Omental fat pad (tissue), 4 donors: ENCODE measurements around the gene FANCC. TPM values are rescaled to one million over a fixed set of nuclear protein-coding genes. Genes with fewer than 3 reads are reported as not detected.

Experiments
- ATAC-seq: fragments of 150-250 bp; one replicate; pipeline ENCODE4 v1.9.1; 2016; ENCODE audit warnings: mild to moderate bottlenecking, moderate library complexity; ENCODE audit not compliant: low FRiP score
- DNase-seq: peaks from one replicate; pipeline ENCODE4 v3.0.0-alpha.2; 2019; ENCODE audit warnings: low spot score
- total RNA-seq, 4 donors: library from RNA; depleted of rRNA; stranded (reverse); fragments of >200 nt; gene quantifications; one replicate each; pipeline ENCODE4 v1.1.0, GENCODE V29; 2016
- TF ChIP-seq, protein P1 (sequence below), 3 donors: fragments of 450-650 bp; IDR thresholded peaks; one replicate each; pipeline ENCODE4 v1.5.1; 2016 to 2017; ENCODE audit warnings: antibody characterized with exemption in 3 of 3, mild to moderate bottlenecking in 3 of 3, moderate library complexity in 2 of 3

The FANCC gene
- total RNA-seq, 4 donors from 2014 or later, result 4.6 to 6.8 (median 6.1) TPM

DNA sequence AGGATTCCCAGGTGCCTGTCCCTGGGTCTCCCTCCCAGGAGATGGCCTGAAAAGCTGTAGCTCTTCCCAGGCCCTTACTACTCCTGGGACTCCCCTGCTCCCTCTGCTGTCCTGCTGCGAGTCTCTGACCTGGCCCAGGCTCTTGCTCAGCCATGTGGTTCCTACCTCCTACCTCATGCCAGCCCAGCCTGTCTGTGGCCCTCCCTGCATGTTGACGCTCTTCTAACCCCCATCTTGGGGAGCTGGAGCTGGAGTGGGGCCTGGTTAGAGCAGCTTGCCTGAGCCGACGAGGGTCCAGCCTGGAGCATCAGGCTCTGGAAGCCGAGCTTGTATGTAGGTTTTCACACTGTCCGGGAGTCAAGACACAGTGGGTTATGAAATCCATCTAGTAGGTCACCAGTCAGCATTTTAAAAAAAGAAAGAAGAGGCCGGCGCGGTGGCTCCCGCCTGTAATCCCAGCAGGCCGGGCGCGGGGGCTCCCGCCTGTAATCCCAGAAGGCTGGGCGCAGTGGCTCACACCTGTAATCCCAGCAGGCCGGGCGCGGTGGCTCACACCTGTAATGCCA lies 244.4 kb downstream of the FANCC start:
- no peak for DNase-seq
- ATAC-seq, result no peak

DNA sequence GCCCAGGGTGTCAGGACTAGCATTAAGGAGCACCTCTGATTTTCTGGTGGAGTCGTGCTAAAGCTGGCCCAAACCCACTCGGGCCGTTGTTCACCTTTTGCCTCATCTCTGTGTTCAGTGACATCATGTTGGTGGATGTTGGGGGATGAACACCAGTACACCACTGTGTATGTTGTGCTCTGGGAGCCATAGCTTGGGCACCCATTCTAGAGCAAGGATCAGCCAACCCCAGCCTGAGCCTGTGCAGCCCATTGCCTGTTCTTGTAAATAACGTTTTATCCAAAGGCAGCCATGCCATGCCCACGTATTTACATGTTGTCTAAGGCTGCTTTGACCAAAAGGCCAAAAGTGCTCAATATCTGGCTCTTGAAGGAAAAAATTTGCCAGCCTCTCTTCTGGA lies 245.6 kb downstream of the FANCC start:
- TF ChIP-seq, protein P1, sequence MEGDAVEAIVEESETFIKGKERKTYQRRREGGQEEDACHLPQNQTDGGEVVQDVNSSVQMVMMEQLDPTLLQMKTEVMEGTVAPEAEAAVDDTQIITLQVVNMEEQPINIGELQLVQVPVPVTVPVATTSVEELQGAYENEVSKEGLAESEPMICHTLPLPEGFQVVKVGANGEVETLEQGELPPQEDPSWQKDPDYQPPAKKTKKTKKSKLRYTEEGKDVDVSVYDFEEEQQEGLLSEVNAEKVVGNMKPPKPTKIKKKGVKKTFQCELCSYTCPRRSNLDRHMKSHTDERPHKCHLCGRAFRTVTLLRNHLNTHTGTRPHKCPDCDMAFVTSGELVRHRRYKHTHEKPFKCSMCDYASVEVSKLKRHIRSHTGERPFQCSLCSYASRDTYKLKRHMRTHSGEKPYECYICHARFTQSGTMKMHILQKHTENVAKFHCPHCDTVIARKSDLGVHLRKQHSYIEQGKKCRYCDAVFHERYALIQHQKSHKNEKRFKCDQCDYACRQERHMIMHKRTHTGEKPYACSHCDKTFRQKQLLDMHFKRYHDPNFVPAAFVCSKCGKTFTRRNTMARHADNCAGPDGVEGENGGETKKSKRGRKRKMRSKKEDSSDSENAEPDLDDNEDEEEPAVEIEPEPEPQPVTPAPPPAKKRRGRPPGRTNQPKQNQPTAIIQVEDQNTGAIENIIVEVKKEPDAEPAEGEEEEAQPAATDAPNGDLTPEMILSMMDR (IDR thresholded peaks at IDR 0.05), result no peak
- ATAC-seq (no peak), DNase-seq (no peak)

More for the DNA sequence above, 244.4 kb downstream of the FANCC start:
- TF ChIP-seq, protein P1 (IDR thresholded peaks at IDR 0.05), result no peak

DNA sequence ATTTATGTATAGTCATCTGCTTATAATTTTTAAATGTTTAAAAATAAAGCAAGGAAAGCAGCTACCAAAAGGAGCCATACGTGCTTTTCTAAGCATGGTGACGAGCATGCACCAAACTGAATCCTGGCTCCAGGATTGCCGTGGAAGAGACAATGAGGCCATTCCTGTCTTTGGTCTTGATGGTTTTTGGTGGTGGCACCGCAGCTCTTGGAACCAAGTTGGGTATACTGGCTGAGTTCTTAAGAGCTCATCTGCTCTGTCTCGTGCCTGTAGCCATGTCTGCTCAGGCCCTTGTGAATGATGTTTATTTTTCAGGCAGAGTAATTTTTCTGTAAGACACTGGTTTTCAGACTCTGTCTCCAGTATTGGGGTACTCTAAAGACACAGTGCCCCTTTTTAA lies 246.1 kb downstream of the FANCC start:
- no peak for ATAC-seq
- DNase-seq, result no peak
- TF ChIP-seq, protein P1 (IDR thresholded peaks at IDR 0.05), result no peak

DNA sequence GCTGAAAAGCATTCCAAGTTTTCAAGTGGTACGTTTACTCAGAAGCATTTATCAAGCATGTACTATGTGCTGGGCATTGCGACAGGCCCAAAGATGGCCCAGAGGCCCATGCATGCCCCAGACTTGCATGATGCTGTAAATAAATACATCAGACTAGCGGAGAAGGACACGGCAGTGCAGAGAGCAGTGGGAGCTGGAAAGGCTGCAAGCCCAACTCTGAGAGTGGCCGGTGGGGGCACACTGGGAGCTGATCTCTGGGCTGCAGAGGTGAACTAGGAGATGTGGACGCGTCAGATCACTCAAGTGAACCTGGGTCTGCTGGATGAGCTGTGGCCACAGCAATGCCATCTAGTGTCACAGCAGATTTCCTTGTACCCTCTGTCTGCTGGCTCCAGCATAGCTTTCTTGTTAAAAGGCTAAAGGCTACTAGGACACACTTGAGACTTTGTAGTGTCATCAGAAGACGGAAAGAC lies 246.9 kb downstream of the FANCC start:
- no peak for DNase-seq
- TF ChIP-seq, protein P1 (IDR thresholded peaks at IDR 0.05), result no peak
- ATAC-seq, result no peak

DNA sequence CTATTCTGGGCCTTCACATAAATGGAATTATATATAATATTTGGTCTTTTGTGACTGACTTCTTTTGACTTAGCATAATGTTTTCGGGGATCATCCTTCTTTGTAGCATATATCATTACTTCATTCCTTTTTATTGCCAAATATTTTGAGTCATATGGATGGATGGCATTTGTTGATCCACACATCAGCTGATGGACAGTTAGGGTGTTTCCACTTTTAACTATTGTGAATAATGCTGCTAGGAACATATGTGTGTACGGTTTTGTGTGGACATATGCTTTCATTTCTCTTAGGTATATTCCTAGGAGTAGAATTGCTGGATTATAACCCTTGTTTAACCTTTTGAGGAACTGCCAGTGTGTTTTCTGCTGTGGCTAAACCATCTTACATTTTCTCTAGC lies 249.6 kb downstream of the FANCC start:
- ATAC-seq (no peak), DNase-seq (no peak)
- TF ChIP-seq, protein P1 (IDR thresholded peaks at IDR 0.05), result no peak

DNA sequence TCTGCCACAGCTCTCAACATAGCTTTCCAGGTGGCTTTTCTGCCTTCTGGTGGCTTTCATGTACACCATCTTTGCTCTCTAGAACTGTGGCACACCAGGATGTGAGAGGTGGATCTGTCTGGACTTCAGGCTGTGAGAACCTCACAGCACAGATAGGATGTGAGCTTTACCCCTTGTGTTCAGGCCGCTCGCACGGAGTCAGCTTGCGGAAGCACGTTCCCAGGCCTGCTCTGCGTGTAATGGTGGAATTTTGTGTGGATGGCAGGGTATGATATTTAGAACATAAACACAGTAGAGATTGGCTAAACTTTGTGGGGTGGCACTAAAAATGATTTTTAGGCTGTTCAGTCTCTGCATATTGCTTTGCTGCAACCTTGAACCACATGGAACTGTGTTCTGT lies 250.5 kb downstream of the FANCC start:
- ATAC-seq, result no peak
- TF ChIP-seq, protein P1 (IDR thresholded peaks at IDR 0.05), result no peak
- no peak for DNase-seq

DNA sequence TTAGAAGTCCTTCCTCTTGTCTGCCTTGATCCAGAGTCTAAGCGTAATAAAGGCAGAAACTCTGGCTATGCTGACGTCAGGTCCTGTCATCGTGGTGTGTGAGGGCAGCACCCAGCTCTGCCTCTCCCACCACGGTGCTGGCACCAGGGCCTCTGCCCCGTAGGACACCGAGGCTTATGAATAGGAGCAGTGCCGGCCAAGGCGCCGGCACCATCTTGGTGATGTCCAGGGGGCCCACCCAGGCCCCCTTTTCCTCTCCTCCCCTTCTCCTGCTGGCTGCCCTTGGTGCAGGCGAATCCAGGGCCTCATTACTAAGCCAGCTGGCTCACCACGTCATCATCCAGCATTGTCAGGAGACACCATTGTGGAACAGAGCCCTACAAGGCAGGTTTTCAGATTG lies 252.3 kb downstream of the FANCC start:
- TF ChIP-seq, protein P1 (IDR thresholded peaks at IDR 0.05), result no peak
- DNase-seq, result no peak
- ATAC-seq, result no peak
